KBM-7 (cell line): ENCODE data around the gene CDIPT.
"Not testable (repeated sequence)": the region's sequence is repeated elsewhere in the genome, so short reads cannot be mapped to it uniquely, and the experiment has no call there.

Source experiments
- DNase-seq: peaks from one replicate; pipeline ENCODE4 v3.0.0-alpha.2; 2015
- in situ Hi-C: fragments of 300-500 bp; cut with MboI; formaldehyde crosslinking; loops from 2 replicates; pipeline ENCODE4 v1.14.3; 2020; ENCODE audit warnings: low sequenced_read_pairs, low pct_unique_long_range_greater_than_20kb, mixed read lengths

Gene CDIPT

GRCh38 chr16:29840240-29840639 lies 22.8 kb downstream of the CDIPT start:
- in situ Hi-C loops: no loop called here
- DNase-seq: no peak

GRCh38 chr16:29839822-29840221 lies 23.2 kb downstream of the CDIPT start:
- no peak for DNase-seq
- in situ Hi-C loops: loop anchor here (10.0 kb wide), 1 partner anchor 55 kb away; the partner anchor contains the start of gene SEZ6L2

- in situ Hi-C loops: loop anchor here (10.0 kb wide), 1 partner anchor 57 kb away; the partner anchor contains the start of gene SEZ6L2
- DNase-seq: no peak
Observed at GRCh38 chr16:29837841-29838240, 25.2 kb downstream of the CDIPT start.

- DNase-seq: no peak
- in situ Hi-C loops: loop anchor here (10.0 kb wide), 1 partner anchor 58 kb away; the partner anchor contains the start of gene SEZ6L2
Observed at GRCh38 chr16:29836623-29837022, 26.4 kb downstream of the CDIPT start.

- in situ Hi-C loops: loop anchor here (10.0 kb wide), 1 partner anchor 59 kb away; the partner anchor contains the start of gene SEZ6L2
Observed at GRCh38 chr16:29835926-29836325, 27.1 kb downstream of the CDIPT start.

GRCh38 chr16:29834079-29834478 lies 28.9 kb downstream of the CDIPT start:
- in situ Hi-C loops: loop anchor here (10.0 kb wide), 1 partner anchor 61 kb away; the partner anchor contains the start of gene SEZ6L2

More at GRCh38 chr16:29835926-29836325, 27.1 kb downstream of the CDIPT start:
- no peak for DNase-seq

GRCh38 chr16:29833219-29833618 lies 29.8 kb downstream of the CDIPT start:
- in situ Hi-C loops: loop anchor here (10.0 kb wide), 1 partner anchor 62 kb away; the partner anchor contains the start of gene SEZ6L2
- DNase-seq: not testable (repeated sequence)

More at GRCh38 chr16:29834079-29834478, 28.9 kb downstream of the CDIPT start:
- DNase-seq: no peak

GRCh38 chr16:29831490-29831889 lies 31.5 kb downstream of the CDIPT start:
- no peak for DNase-seq
- in situ Hi-C loops: loop anchor here (10.0 kb wide), 1 partner anchor 63 kb away; the partner anchor contains the start of gene SEZ6L2

- DNase-seq: no peak
- in situ Hi-C loops: loop anchor here (10.0 kb wide), 1 partner anchor 64 kb away; the partner anchor contains the start of gene SEZ6L2
Observed at GRCh38 chr16:29830774-29831173, 32.3 kb downstream of the CDIPT start.

- no peak for DNase-seq
- in situ Hi-C loops: no loop called here
Observed at GRCh38 chr16:29826342-29826695, 36.7 kb downstream of the CDIPT start.

- in situ Hi-C loops: no loop called here
- DNase-seq: peak; percentile 16
Observed at GRCh38 chr16:29825145-29826044, 37.6 kb downstream of the CDIPT start.

- in situ Hi-C loops: no loop called here
- DNase-seq: no peak
Observed at GRCh38 chr16:29824589-29825144, 38.4 kb downstream of the CDIPT start.

GRCh38 chr16:29821643-29822115 lies 41.3 kb downstream of the CDIPT start:
- DNase-seq: no peak
- in situ Hi-C loops: no loop called here

- in situ Hi-C loops: no loop called here
- no peak for DNase-seq
Observed at GRCh38 chr16:29820730-29821642, 42.0 kb downstream of the CDIPT start.

GRCh38 chr16:29820271-29820701 lies 42.7 kb downstream of the CDIPT start, which contains the start of gene MVP:
TSS of gene MVP (plus strand) at chr16:29820462. CDS start at chr16:29830550, 10,088 bp downstream.
- in situ Hi-C loops: no loop called here
- DNase-seq: peak; percentile 51

- in situ Hi-C loops: no loop called here
- DNase-seq: no peak
Observed at GRCh38 chr16:29819506-29819905, 43.5 kb downstream of the CDIPT start.

GRCh38 chr16:29818082-29818481 lies 44.9 kb downstream of the CDIPT start:
- in situ Hi-C loops: no loop called here

GRCh38 chr16:29816694-29817441 lies 46.2 kb downstream of the CDIPT start:
- peak; percentile 81 for DNase-seq

More at GRCh38 chr16:29818082-29818481, 44.9 kb downstream of the CDIPT start:
- DNase-seq: no peak

More at GRCh38 chr16:29816694-29817441, 46.2 kb downstream of the CDIPT start:
- in situ Hi-C loops: no loop called here
